ENCODE measurements around the gene TNFRSF1B.

GRCh38 chr1:12244585-12244984 lies 77.8 kb downstream of the TNFRSF1B start:
- TF ChIP-seq POLR2A (IDR thresholded peaks at IDR 0.05), result no peak
- TF ChIP-seq CTCF (IDR thresholded peaks at IDR 0.05), result no peak
- no peak for TF ChIP-seq POLR2AphosphoS5 (IDR thresholded peaks at IDR 0.05)
